Neural cell (in vitro differentiated cells): Measurements from ENCODE around the gene PPME1. TPM values are rescaled to one million over a fixed set of nuclear protein-coding genes. Genes with fewer than 3 reads are reported as not detected.

Experiments
- H2AFZ ChIP-seq: fragments of 200-600, 300-800 bp; sonication (generic), shearing (Covaris generic); 2 replicates; pipeline ENCODE4 v1.6.0; 2014; ENCODE audit warnings: low read depth, mild to moderate bottlenecking, antibody characterized with exemption, low read length, moderate library complexity
- H3F3A ChIP-seq: fragments of 200-600 bp; shearing (Covaris generic); 2 replicates; pipeline ENCODE4 v1.6.1; 2016; ENCODE audit warnings: mild to moderate bottlenecking, moderate library complexity, mixed read lengths, antibody characterized with exemption, low read length; ENCODE audit not compliant: insufficient read depth, poor library complexity, severe bottlenecking
- H3K27ac ChIP-seq: fragments of 200-600, 300-800 bp; sonication (generic), shearing (Covaris generic); 2 replicates; pipeline ENCODE4 v1.5.1; 2014; ENCODE audit warnings: mild to moderate bottlenecking, low read length, moderate library complexity
- H3K27me3 ChIP-seq: fragments of 300-800, 200-600 bp; sonication (generic), shearing (Covaris generic); 2 replicates; pipeline ENCODE4 v1.6.0; 2014; ENCODE audit warnings: mild to moderate bottlenecking, low read depth, low read length, moderate library complexity; ENCODE audit not compliant: insufficient read depth
- H3K36me3 ChIP-seq: fragments of 300-800, 200-600 bp; sonication (generic), shearing (Covaris generic); 2 replicates; pipeline ENCODE4 v1.5.1; 2014; ENCODE audit warnings: mild to moderate bottlenecking, antibody characterized with exemption, low read length, moderate library complexity; ENCODE audit not compliant: insufficient read depth
- H3K4me2 ChIP-seq: fragments of 300-800, 200-600 bp; sonication (generic), shearing (Covaris generic); 2 replicates; pipeline ENCODE4 v1.6.0; 2014; ENCODE audit warnings: mild to moderate bottlenecking, low read length
- H3K4me3 ChIP-seq: fragments of 300-800, 200-600 bp; sonication (generic), shearing (Covaris generic); 2 replicates; pipeline ENCODE4 v1.5.1; 2014; ENCODE audit warnings: mild to moderate bottlenecking, low read length, moderate library complexity
- H3K79me2 ChIP-seq: fragments of 200-600 bp; shearing (Covaris generic); replicated peaks from 2 replicates; pipeline ENCODE4 v1.6.0; 2014; ENCODE audit warnings: mild to moderate bottlenecking, low read length, moderate library complexity; ENCODE audit not compliant: insufficient read depth
- H3K9ac ChIP-seq: fragments of 300-800, 200-600 bp; sonication (generic), shearing (Covaris generic); 2 replicates; pipeline ENCODE4 v1.6.1; 2016; ENCODE audit warnings: mild to moderate bottlenecking, low read length, mixed read lengths
- H3K9me2 ChIP-seq: fragments of 200-600 bp; shearing (Covaris generic); 2 replicates; pipeline ENCODE4 v1.6.1; 2016; ENCODE audit warnings: mild to moderate bottlenecking, low read length, mixed read lengths; ENCODE audit not compliant: insufficient read depth
- H3K9me3 ChIP-seq: fragments of 200-600, 300-800 bp; sonication (generic), shearing (Covaris generic); 2 replicates; pipeline ENCODE4 v1.6.1; 2016; ENCODE audit warnings: mild to moderate bottlenecking, mixed run types, low read length, moderate library complexity, mixed read lengths
- H4K20me1 ChIP-seq: fragments of 200-600 bp; shearing (Covaris generic); 2 replicates; pipeline ENCODE4 v1.6.1; 2016; ENCODE audit warnings: mild to moderate bottlenecking, mixed run types; ENCODE audit not compliant: insufficient read depth
- EP300 ChIP-seq: fragments of 450-650 bp; conservative IDR thresholded peaks from 2 replicates; pipeline ENCODE4 v1.6.1; 2014; ENCODE audit warnings: antibody characterized with exemption, mild to moderate bottlenecking, moderate library complexity; ENCODE audit not compliant: poor library complexity, severe bottlenecking
- MXI1 ChIP-seq: fragments of 450-650 bp; conservative IDR thresholded peaks from 2 replicates; pipeline ENCODE4 v1.6.1; 2014; ENCODE audit warnings: antibody characterized with exemption, mild to moderate bottlenecking; ENCODE audit not compliant: poor library complexity, severe bottlenecking
- POLR2AphosphoS5 ChIP-seq: IDR thresholded peaks from 2 replicates; pipeline ENCODE4 v1.6.1; 2012
- RAD21 ChIP-seq: fragments of 450-650 bp; conservative IDR thresholded peaks from 2 replicates; pipeline ENCODE4 v1.6.1; 2014; ENCODE audit warnings: antibody characterized with exemption, mild to moderate bottlenecking, moderate library complexity
- REST ChIP-seq: IDR thresholded peaks from 2 replicates; pipeline ENCODE4 v1.6.1; 2012; ENCODE audit warnings: borderline replicate concordance
- SMC3 ChIP-seq: fragments of 450-650 bp; conservative IDR thresholded peaks from 2 replicates; pipeline ENCODE4 v1.6.1; 2014; ENCODE audit warnings: antibody characterized with exemption, mild to moderate bottlenecking, moderate library complexity; ENCODE audit not compliant: poor library complexity
- TAF1 ChIP-seq: IDR thresholded peaks from 2 replicates; pipeline ENCODE4 v1.6.1; 2012; ENCODE audit warnings: low read depth
- polyA plus RNA-seq: library from polyadenylated mRNA; depleted of rRNA; stranded (reverse); fragments of >200 nt; gene quantifications from 2 replicates; pipeline ENCODE4 v1.2.3, GENCODE V29; 2014

PPME1 gene
- polyA plus RNA-seq, 1 donor from 2014 or later: 49.5 TPM

GRCh38 chr11:74175920-74176319 lies 4.8 kb downstream of the PPME1 start:
- Histone ChIP-seq H3K27ac (no peak overlapping the region), H3K4me3 (no peak overlapping the region), H2AFZ (no peak overlapping the region), H3K4me2 (no peak overlapping the region), H3F3A (no peaks in the 10 kb centered on the region), H3K36me3 (no peaks in the 10 kb centered on the region), H3K9me3 (no peaks in the 10 kb centered on the region), H3K9me2 (no peaks in the 10 kb centered on the region), H4K20me1 (no peaks in the 10 kb centered on the region), H3K9ac (no peak overlapping the region), H3K79me2 (peaks cover 53% of the 10 kb centered on the region), H3K27me3 (no peaks in the 10 kb centered on the region)
- TF ChIP-seq POLR2AphosphoS5 (no peak), MXI1 (no peak)

- H4K20me1 ChIP-seq: no peaks in the 10 kb centered on the region
- H3K4me2 ChIP-seq: no peak overlapping the region
- no peak overlapping the region for H2AFZ ChIP-seq
- no peaks in the 10 kb centered on the region for H3K9me2 ChIP-seq
- H3K27ac ChIP-seq: no peak overlapping the region
- no peaks in the 10 kb centered on the region for H3F3A ChIP-seq
- H3K36me3 ChIP-seq: no peaks in the 10 kb centered on the region
- no peak for TF ChIP-seq SMC3
- TF ChIP-seq POLR2AphosphoS5: no peak
- TF ChIP-seq TAF1: no peak
- H3K79me2 ChIP-seq: peaks cover 27% of the 10 kb centered on the region
- H3K4me3 ChIP-seq: no peak overlapping the region
- H3K27me3 ChIP-seq: no peaks in the 10 kb centered on the region
- no peak overlapping the region for H3K9ac ChIP-seq
- no peaks in the 10 kb centered on the region for H3K9me3 ChIP-seq
Measured at GRCh38 chr11:74179234-74180052, 8.4 kb downstream of the PPME1 start.

- no peaks in the 10 kb centered on the region for H3F3A ChIP-seq
- peaks cover 4% of the 10 kb centered on the region for H3K79me2 ChIP-seq
- no peaks in the 10 kb centered on the region for H3K27me3 ChIP-seq
- TF ChIP-seq EP300: no peak
- TF ChIP-seq REST: no peak
- no peak for TF ChIP-seq MXI1
- no peak for TF ChIP-seq RAD21
- H3K9ac ChIP-seq: no peak overlapping the region
- no peak overlapping the region for H3K4me3 ChIP-seq
- H3K36me3 ChIP-seq: no peaks in the 10 kb centered on the region
- no peak overlapping the region for H2AFZ ChIP-seq
- H3K4me2 ChIP-seq: no peak overlapping the region
- no peak overlapping the region for H3K27ac ChIP-seq
- no peaks in the 10 kb centered on the region for H3K9me3 ChIP-seq
- H4K20me1 ChIP-seq: no peaks in the 10 kb centered on the region
- no peaks in the 10 kb centered on the region for H3K9me2 ChIP-seq
Measured at GRCh38 chr11:74182635-74183034, 11.5 kb downstream of the PPME1 start.
